Gastrocnemius medialis (tissue), 4 donors: ENCODE data around the gene LMNTD1.

Source experiments
- CTCF ChIP-seq, 5 experiments: fragments of 450-650 bp in 3 of 5; fragments of 200-600 bp in 2 of 5; sonication (generic) in 2 of 5; IDR thresholded peaks in 4 of 5; conservative IDR thresholded peaks in 1 of 5; 1 replicate in 4 of 5; 2 replicates in 1 of 5; pipeline ENCODE4 v1.5.1; 2016 to 2019; ENCODE audit warnings: antibody characterized with exemption in 5 of 5, mild to moderate bottlenecking in 3 of 5, moderate library complexity in 3 of 5
- POLR2A ChIP-seq, 2 donors: fragments of 450-650 bp; IDR thresholded peaks; one replicate each; pipeline ENCODE4 v1.6.1; 2017; ENCODE audit warnings: antibody characterized with exemption in 2 of 2, mild to moderate bottlenecking in 2 of 2, moderate library complexity in 2 of 2

DNA sequence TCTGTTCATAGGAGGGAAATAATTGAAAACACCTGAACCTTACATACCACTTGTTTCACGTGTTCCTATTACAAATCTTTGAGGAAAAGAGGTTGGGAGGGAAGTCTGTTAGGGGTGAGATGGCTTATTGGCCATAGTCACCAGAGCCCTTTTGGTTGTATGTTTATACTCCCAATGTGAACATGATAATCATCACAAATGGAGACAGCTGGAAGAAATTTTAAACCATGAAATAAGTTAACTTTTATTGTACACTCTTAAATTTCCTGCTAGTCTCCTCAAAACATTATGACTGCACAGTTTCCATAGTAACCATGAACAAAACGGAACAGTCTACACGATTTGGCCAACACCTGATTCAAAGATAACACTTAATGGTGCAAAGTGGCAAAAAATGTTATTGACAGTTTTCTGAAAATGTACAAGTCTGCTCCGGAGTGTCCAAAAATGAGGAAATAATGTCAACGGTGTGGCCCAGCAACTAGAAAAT is 56.9 kb downstream of the LMNTD1 start:
- no peak for TF ChIP-seq POLR2A (IDR thresholded peaks at IDR 0.05)
- no peak for TF ChIP-seq CTCF (IDR thresholded peaks at IDR 0.05 in 4 of 5, conservative IDR thresholded peaks at IDR 0.05 in 1 of 5)
